ENCODE results near the gene WWOX.

WWOX gene

DNA sequence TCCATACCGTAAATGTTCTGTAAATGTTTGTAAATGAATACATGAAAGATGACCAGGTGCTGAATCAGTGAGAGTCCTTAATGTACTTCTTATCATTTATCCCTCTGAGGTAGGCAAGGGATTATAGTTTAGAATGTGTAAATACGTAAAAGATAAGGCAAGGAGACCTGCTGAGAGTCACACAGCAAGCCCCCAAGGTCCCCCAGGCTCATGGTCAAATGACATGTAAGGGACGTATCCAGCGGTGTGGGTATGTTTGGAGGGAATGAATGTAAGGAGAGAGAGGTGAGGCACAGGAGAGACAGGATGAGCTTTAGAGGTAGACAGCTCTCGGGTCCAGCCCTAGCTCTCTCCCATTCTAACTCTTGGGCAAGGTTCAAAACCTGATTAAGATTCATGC lies 341.8 kb downstream of the WWOX start:
- Histone ChIP-seq H3K9ac (ENCODE audit: low read length) (no peak overlapping the region), H3K9me3 (replicated peaks; ENCODE audit: insufficient read depth, low read length) (no peaks in the 10 kb centered on the region), H3K4me1 (ENCODE audit: low read length) (no peaks in the 10 kb centered on the region), H3K27me3 (replicated peaks; ENCODE audit: insufficient read depth, low read length) (no peaks in the 10 kb centered on the region), H3K79me2 (ENCODE audit: low read length) (no peaks in the 10 kb centered on the region), H3K27ac (ENCODE audit: low read length) (no peak overlapping the region), H4K20me1 (ENCODE audit: insufficient read depth, low read length) (no peaks in the 10 kb centered on the region), H3K4me2 (ENCODE audit: low read depth, low read length) (no peak overlapping the region), H3K4me3 (ENCODE audit: low read length) (no peak overlapping the region), H2AFZ (ENCODE audit: low read length) (no peak overlapping the region), H3K36me3 (replicated peaks; ENCODE audit: insufficient read depth, low read length) (no peaks in the 10 kb centered on the region), H3F3A (ENCODE audit: insufficient read depth, low read length) (no peaks in the 10 kb centered on the region), H3K9me2 (replicated peaks; ENCODE audit: insufficient read depth, low read length) (no peaks in the 10 kb centered on the region)
- TF ChIP-seq, protein P1, sequence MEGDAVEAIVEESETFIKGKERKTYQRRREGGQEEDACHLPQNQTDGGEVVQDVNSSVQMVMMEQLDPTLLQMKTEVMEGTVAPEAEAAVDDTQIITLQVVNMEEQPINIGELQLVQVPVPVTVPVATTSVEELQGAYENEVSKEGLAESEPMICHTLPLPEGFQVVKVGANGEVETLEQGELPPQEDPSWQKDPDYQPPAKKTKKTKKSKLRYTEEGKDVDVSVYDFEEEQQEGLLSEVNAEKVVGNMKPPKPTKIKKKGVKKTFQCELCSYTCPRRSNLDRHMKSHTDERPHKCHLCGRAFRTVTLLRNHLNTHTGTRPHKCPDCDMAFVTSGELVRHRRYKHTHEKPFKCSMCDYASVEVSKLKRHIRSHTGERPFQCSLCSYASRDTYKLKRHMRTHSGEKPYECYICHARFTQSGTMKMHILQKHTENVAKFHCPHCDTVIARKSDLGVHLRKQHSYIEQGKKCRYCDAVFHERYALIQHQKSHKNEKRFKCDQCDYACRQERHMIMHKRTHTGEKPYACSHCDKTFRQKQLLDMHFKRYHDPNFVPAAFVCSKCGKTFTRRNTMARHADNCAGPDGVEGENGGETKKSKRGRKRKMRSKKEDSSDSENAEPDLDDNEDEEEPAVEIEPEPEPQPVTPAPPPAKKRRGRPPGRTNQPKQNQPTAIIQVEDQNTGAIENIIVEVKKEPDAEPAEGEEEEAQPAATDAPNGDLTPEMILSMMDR (IDR thresholded peaks at IDR 0.05; ENCODE audit: low read length), result no peak
- TF ChIP-seq EZH2 (optimal IDR thresholded peaks at IDR 0.05; ENCODE audit: low read depth, low read length) (no peak), EZH2phosphoT487 (IDR thresholded peaks at IDR 0.05; ENCODE audit: low read length) (no peak)
- no peak for DNase-seq

DNA sequence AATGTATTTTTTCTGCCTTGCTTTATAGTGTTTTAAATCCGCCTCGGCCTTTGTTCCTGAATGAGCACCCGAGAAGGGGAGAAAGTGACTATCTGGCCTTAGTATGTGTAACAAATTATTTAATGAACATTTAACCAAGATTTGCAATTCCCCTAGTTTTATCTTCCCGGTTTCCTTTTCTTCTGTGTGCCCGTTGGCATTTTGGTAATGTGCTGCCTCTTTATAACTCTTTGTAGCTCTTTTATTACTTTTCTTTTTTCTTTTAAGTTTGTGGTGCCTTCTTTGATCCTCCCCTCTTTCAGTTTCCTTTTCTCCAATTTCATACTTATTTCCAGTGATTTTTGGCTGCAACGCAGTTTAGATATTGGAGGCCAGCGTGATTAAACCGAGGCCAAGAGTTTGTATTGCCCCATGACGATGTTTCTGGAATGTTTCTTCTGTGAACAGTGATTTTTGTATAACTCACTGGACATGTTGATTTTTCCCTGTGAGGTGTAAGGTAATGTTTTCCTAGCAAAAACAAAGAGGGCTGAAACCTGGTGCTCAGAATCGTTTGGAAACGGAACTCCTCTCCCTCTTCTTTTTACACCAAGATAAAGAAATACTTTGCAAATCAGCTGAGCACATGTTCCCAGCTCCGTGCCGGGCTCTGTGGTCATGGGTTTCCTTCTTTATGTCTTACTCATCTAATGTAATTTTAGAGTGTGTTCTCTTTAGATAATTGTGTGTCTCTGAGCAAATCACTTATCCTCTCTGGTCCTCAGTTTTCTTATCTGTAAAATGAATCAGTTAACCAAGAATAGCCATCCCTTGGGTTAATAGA lies 344.3 kb downstream of the WWOX start:
- Histone ChIP-seq H3K79me2 (ENCODE audit: low read length) (no peaks in the 10 kb centered on the region), H3K27me3 (replicated peaks; ENCODE audit: insufficient read depth, low read length) (no peaks in the 10 kb centered on the region), H3K4me2 (ENCODE audit: low read depth, low read length) (no peak overlapping the region), H3F3A (ENCODE audit: insufficient read depth, low read length) (no peaks in the 10 kb centered on the region), H2AFZ (ENCODE audit: low read length) (no peak overlapping the region), H3K4me1 (ENCODE audit: low read length) (no peaks in the 10 kb centered on the region), H3K4me3 (ENCODE audit: low read length) (no peak overlapping the region), H4K20me1 (ENCODE audit: insufficient read depth, low read length) (no peaks in the 10 kb centered on the region), H3K36me3 (replicated peaks; ENCODE audit: insufficient read depth, low read length) (no peaks in the 10 kb centered on the region), H3K9me2 (replicated peaks; ENCODE audit: insufficient read depth, low read length) (no peaks in the 10 kb centered on the region), H3K27ac (ENCODE audit: low read length) (no peak overlapping the region), H3K9me3 (replicated peaks; ENCODE audit: insufficient read depth, low read length) (no peaks in the 10 kb centered on the region), H3K9ac (ENCODE audit: low read length) (no peak overlapping the region)
- no peak for DNase-seq
- no peak for TF ChIP-seq EZH2phosphoT487 (IDR thresholded peaks at IDR 0.05; ENCODE audit: low read length)
- TF ChIP-seq, protein P1 (IDR thresholded peaks at IDR 0.05; ENCODE audit: low read length), result no peak
- no peak for TF ChIP-seq EZH2 (optimal IDR thresholded peaks at IDR 0.05; ENCODE audit: low read depth, low read length)

DNA sequence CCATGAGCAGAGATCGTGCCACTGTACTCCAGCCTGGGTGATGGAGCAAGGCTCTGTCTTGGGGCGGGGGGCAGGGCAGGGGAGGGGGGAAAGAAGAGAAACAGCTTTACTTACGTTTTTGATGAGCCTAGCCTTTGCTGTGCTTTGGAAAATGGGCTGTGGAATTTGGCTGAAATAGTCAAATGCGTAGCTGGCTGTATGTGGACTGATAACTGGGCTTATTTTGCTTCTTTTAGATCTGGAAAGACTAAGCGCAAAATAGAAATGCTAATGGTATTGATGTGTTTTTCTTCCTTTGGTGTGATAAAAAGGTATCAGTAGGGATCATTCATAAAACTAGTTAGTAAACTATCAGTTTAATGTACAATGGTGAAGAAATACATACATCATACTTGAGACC lies 346.4 kb downstream of the WWOX start:
- H3K79me2 ChIP-seq (ENCODE audit: low read length), result no peaks in the 10 kb centered on the region
- H4K20me1 ChIP-seq (ENCODE audit: insufficient read depth, low read length), result no peaks in the 10 kb centered on the region
- TF ChIP-seq EZH2phosphoT487 (IDR thresholded peaks at IDR 0.05; ENCODE audit: low read length) (no peak), EZH2 (optimal IDR thresholded peaks at IDR 0.05; ENCODE audit: low read depth, low read length) (no peak)
- TF ChIP-seq, protein P1 (IDR thresholded peaks at IDR 0.05; ENCODE audit: low read length), result no peak
- no peak overlapping the region for H3K27ac ChIP-seq (ENCODE audit: low read length)
- H3K9me2 ChIP-seq (replicated peaks; ENCODE audit: insufficient read depth, low read length), result no peaks in the 10 kb centered on the region
- H3K27me3 ChIP-seq (replicated peaks; ENCODE audit: insufficient read depth, low read length), result no peaks in the 10 kb centered on the region
- no peak overlapping the region for H3K4me3 ChIP-seq (ENCODE audit: low read length)
- H3K9ac ChIP-seq (ENCODE audit: low read length), result no peak overlapping the region
- H3K4me2 ChIP-seq (ENCODE audit: low read depth, low read length), result no peak overlapping the region
- H2AFZ ChIP-seq (ENCODE audit: low read length), result no peak overlapping the region
- no peaks in the 10 kb centered on the region for H3K9me3 ChIP-seq (replicated peaks; ENCODE audit: insufficient read depth, low read length)
- H3K36me3 ChIP-seq (replicated peaks; ENCODE audit: insufficient read depth, low read length), result no peaks in the 10 kb centered on the region
- no peaks in the 10 kb centered on the region for H3K4me1 ChIP-seq (ENCODE audit: low read length)
- DNase-seq, result no peak
- H3F3A ChIP-seq (ENCODE audit: insufficient read depth, low read length), result no peaks in the 10 kb centered on the region

All from MM.1S (cell line).